ENCODE measurements around the gene OST4.

- TF ChIP-seq CTCF (IDR thresholded peaks at IDR 0.05): no peak
- TF ChIP-seq POLR2A (IDR thresholded peaks at IDR 0.05): no peak
Observed at GRCh38 chr2:27024812-27025211, 46.6 kb downstream of the OST4 start.
